NCI-H1417 treated with DMSO at 0.1 percent for 48 hours (cell line): ENCODE measurements around the gene ENC1.
A peak's percentile ranks its signal among the peaks of the same experiment; 100 is the strongest.

Experiments used
- DNase-seq: peaks from one replicate; lab custom pipeline; 2025; lab: John Stamatoyannopoulos, UW

The ENC1 gene

GRCh38 chr5:74655716-74656115 lies 15.2 kb upstream of the ENC1 start:
- DNase-seq = no peak

GRCh38 chr5:74655206-74655605 lies 14.7 kb upstream of the ENC1 start:
- DNase-seq = no peak

GRCh38 chr5:74653991-74654390 lies 13.5 kb upstream of the ENC1 start:
- DNase-seq = no peak

DNA sequence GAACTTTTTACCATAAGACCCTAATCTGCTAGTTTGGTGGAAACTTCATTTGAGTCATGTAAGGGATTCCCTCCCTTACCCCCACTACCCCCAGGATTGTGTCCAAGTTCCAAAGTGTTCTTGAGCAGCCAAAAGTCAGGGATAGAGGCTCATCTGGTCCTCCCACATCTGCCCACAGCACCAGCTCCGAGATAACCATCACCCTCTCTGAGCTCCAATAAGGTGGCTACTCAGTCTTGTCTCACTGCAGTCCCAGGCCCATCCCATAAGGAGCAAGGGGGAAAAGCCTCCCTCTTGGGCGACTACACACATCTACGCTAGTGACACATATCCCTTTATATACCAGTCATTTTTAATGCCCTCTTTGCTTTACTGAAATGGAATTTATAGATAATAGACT lies 12.0 kb upstream of the ENC1 start:
- no peak for DNase-seq

DNA sequence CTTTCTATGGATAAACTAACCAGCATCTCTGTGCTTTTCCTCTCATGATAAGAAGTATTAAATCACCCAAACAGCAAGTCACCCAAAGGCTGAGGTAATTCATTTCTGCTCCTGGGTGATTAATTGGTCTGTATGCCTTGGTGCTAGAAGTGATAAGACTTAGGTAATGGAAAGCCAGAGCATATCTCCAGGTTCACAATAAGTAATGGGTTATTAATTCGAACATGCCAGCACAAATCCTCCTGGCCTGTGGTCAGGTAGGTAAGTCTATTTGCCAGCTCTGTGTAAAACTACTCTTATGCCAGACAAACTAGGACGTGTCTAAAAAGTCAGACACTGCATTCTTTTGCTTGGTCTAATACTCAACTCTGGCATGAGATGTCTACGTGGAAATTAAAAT lies 11.2 kb upstream of the ENC1 start:
- no peak for DNase-seq

GRCh38 chr5:74649421-74649973 lies 9.0 kb upstream of the ENC1 start:
- DNase-seq = no peak

DNA sequence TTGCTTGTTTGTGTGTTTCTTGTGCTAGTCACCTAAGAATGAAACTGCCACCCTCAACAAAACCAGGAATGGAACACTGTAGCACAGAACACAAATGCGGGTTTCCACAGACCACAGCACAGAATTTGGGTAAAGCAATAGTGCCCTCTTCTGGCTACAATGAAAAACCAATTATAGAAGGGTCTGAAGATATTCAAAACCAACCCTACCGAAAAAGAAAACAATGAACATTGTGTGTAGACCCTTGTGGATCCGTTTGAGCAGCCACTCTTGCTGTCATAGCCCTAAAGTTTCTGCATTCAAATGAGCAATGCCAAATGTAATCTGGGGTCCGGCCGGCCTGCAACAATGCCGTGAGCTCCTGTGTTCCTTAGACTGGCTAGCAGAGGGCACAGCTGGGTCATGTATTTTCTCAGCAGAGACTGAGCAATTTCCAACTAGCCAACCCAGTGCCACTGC lies 8.3 kb upstream of the ENC1 start:
- no peak for DNase-seq

GRCh38 chr5:74647096-74647495 lies 6.6 kb upstream of the ENC1 start:
- DNase-seq = no peak

DNA sequence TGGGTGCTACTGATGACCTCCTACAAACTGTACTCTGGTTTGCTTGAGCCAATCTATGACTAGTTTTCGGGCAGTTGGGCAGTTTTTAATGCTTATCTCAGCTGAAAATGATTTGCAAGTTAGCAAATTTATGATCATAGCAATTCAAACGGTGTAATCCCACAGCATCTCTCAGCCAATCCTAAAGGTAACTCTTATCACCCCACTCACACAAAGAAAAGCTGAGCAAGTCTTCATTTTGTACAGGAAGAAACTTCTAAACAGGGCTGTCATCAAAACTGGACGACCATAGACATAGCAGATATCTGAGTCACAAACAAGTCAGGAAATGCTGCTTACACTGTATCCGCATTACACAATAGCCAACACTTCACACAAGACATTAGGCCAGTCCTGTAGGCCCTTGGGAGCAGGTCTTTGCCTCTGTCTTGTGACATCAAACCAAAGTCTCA lies 2.6 kb upstream of the ENC1 start:
- DNase-seq = no peak

- no peak for DNase-seq
These were observed 2.0 kb upstream of the ENC1 start for GRCh38 chr5:74642543-74642863.

GRCh38 chr5:74641735-74642542 lies 1.4 kb upstream of the ENC1 start:
- DNase-seq = no peak

- DNase-seq = no peak
These were observed 616 bp upstream of the ENC1 start for GRCh38 chr5:74640954-74641734.

DNA sequence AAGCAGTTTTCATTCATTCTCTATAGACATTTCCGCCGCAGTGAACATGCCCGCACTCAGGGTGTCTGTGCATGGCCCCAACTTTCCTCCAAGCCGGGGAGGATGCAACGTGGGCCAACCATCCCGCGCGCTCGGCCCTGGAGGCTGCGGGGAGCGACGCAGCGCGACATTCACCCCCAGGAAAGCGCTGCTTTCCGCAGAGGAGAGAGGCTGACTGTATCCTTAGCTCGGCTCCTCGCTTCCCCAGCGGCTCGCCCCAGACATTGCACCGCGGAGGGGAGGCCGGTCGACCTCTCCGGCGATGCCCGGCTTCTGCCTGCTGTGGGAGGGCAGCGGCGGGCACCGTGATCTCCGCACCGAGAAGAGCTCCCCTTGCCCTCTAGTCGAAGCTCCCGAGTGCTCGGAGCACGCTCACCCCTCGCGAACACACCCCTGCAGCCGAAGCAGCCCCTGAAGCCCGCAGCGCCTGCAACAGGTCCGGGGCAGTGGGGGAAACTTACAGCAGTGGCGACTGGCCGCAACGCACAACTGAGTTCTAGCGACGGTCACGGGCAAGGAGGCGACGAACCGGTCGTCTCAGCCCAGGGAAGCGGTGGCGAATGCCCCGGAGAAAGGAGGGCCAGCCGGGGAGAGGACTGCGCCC lies 600 bp downstream of the ENC1 start:
- DNase-seq = peak; percentile 19

DNA sequence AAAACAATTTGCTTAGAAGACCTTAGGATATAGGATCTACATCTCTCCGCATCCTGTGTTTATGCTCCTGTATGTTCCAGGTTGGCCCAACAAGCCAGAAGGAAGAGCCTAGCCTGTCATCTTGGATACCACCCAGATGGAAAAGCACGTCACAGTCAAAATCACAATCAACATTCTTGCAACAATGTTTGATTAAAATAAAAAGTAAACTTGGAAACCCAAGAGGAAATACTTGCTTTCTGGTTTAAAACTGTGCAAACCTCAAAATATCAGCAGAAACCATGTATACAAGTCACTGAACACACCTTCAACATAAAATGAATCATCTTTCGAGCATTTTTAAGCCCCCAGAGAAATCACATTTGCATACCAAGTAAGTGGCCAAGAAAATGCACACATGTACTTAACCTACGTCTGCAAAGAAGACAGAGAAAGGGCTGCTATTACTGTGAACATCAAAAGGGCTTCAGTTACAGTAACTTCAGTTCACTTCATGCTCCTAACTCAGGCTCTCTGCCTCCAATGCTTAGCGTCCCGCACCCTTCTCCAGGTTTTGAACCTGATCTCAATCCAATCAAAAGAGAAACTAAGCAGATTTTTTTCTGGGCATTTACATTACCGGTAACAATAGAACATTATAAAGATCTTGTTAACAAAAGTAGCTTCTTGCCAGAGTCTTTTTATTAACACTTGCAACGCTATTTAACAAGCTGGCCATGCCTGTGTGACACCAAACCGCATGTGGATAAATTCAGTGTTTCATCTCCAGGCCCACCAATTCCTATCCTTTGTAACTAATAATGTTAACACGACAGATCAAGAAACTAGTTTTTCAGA lies 1.3 kb downstream of the ENC1 start:
- DNase-seq = no peak

- no peak for DNase-seq
These were observed 2.0 kb downstream of the ENC1 start for GRCh38 chr5:74638544-74638969.

- DNase-seq = no peak
These were observed 4.0 kb downstream of the ENC1 start for GRCh38 chr5:74636552-74636951.

DNA sequence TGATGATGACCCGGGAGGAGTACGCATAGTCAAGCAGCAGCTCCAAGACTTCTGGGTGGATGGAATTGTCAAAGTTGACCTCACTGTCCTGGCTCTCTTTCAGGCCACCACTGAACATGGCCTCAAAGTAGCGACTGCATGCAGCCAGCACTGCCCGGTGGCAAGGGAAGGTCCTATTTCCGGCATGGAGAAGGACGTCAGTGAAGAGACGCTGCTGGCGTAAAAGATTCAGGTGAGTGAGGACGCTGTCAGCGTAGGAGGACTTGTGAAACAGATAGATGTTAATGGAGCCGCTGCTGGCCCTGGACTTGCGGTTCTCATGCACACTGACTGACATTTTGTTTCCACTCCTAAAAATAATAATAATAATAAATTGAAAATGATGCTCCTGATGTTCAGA lies 4.4 kb downstream of the ENC1 start:
- no peak for DNase-seq

DNA sequence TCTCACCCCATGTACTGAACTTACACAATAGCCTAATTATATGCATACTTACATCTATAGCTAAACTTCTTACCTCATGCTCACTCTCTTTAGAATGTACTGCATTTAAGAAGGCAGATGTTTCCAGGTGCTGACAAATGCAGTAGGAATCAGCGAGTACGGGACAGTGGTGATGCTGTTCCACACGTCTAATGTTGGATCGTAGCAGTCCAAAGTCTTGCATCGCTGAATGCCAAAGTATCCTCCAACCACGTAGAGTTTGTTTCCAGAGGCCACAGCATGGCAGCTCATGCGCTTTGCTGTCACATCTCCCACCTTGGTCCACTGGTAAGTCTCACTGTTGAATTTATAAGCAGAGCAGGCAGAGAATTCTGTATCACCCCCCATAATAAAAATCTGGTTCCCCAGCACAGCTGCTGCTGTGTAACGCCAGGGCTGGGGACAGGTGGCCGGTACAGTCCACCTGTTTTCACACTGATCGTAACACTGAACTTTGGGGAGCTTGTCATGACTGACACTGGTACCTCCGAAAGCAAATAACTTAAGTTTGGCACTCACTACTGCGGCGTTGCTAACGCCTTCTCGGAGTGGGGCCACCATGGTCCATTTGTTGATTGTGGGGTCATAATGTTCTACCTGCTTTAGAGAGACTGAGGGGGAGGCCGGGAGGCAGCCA lies 5.8 kb downstream of the ENC1 start:
- no peak for DNase-seq

GRCh38 chr5:74633695-74634094 lies 6.8 kb downstream of the ENC1 start:
- DNase-seq = no peak

DNA sequence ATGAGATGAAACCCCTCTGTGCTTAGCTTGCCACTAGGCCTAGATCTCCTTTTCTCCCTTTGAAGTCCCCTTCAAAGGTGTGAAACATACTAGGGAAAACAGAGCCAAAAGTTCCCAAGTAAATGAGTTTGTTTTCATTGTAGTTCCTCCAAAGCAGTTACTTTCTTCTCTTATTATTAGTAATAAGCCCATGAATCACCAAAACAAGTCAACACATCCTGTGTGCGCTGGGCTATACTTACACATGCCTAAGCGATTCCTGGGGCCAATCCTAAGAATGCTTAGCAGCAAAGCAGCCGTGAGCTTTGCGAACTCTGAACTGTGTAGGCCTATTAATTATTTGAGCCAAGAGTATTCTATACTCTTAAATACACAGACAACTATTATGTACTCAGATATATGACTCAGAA lies 7.6 kb downstream of the ENC1 start:
- no peak for DNase-seq
